Measurements from ENCODE around the gene SRPK1.
"Not testable (repeated sequence)": the region's sequence is repeated elsewhere in the genome, so short reads cannot be mapped to it uniquely, and the experiment has no call there.

SRPK1 gene

DNA sequence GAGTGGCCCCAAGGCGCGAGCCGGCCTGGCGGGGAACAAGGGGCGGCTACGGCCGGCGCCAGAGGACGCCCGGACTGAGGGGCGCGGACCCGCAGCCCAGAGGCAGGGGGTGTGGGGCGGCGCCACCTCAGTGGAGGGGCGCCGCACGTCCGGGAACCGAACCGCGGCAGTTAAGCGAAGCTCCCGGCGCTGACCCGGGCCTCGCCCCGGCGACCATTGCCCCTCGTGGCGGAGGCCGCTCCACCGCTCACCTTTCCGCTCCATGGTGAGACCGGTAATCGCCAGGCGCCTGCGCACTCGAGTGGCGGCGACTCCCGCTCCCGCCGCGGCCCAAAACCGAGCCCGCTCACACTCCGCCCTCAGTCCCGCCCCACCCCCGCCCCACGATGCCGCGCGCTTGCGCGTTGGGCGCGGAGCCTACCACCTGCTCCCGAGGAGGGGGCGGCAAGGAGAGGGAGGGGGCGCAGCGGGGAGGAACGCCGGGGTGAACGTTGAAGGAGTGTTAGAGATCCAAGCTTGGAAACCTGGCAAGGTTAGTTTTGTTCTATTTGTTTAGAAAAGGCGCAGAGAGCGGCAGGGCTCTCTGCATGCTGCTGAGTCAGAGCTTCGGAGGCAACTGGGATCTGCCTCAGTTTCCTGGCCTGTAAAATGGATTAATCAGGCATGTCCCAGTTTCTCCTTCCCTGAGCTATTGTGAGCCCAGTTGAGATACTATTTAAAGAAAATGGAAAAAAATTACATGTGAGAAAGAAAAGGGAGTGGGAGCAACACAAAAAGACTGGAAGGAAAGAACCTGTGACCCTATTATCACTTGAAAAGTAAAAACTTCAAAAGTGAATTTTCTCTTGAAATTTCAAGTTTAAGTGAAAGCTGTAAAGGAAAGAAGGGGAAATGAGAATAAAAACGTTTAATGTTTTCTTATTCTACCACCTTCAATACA is at the start of gene SRPK1:
TSS of gene SRPK1 (minus strand) at position 306 of the 940 bp plus-strand sequence. CDS start at position 264, 42 bp downstream.
- peak; percentile 77 to 78 for DNase-seq

- no peak for DNase-seq
These were observed 49.3 kb upstream of the SRPK1 start for GRCh38 chr6:35970181-35970580.

DNA sequence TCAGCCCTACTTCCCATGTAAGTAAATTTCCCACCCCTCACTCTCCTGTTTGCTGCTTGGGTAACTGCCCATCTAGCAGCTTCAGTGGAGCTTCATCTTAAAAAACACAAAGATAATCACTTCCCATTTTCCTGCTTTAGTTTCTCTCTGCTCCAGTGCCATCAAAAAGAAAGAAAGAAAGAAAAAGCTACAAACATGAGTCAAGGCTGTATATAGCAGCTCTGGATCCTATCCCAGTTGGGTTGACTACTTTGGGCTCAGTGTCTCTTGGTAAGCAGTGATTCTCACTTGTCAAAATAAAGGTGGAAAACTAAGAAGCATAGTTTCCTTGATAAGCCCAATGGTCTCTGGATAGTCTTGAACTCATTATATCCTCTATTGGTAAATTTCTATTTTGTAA is 48.7 kb upstream of the SRPK1 start:
- DNase-seq: no peak

DNA sequence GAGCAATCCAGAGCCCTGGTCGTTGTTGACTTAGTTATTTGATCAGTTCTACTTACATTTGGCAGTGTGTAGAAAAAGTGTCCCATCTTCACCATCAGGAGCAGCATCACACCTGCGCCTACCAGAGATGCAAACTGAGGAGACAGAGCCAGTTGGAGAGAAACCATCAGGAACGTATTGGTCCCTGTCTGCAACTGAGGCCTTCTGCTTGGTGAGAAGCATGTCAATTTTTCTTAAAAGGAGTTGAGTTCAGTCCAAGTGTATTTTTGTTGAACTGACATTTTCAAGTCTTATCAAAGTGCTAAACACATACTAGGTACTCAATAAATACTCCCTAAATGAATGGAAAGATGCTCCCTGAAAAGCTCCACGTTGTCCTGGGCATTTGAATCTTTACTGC is 47.9 kb upstream of the SRPK1 start:
- DNase-seq: no peak

DNA sequence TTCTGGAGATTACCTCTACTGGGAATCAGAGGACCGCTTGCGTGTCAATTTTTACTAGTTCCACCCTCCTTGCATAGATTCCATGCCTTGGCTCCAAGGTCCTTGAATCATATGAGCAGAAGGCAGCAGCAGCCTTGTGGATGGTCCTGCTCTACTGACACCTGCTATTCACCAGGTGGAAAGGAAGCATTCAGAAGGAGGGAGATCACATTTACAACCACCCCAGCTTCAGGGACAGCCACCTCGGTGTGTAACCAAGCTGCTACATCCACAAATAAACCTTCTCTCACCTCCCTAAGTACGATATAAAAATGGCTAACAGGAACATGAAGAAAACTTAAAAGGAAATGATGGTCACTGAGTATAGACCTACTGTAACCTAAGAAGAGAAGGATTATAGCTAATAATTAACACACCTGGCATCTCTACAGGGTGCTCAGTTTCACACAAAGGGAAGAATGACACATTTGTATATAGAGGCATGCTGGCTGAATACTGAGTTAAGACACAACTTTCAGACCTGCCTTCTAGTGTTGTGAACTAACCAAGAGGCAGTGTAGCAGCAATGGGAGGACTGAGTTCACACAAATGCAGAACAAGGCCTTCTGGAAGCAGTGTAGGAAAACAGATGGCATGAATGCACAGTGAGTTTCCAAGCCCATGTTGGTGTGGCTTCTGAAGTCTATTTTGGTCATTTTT is 46.3 kb upstream of the SRPK1 start:
- no peak for DNase-seq

- no peak for DNase-seq
These were observed 42.1 kb upstream of the SRPK1 start for GRCh38 chr6:35962779-35963560.

DNA sequence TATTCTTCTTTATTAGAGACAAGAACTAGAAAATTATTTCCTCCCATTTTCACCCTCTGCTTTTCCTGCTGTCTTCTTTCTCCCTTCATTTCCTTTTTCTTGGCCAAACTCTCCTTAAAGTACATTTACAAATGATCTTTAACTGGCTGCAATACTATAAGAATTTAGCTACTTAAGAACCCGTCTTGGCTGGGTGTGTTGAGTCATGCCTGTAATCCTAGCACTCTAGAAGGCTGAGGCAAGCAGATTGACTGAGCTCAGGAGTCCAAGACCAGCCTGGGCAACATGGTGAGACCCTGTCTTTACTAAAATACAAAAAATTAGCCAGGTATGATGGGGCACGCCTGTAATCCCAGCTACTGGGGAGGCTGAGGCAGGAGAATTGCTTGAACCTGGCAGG is 39.3 kb upstream of the SRPK1 start:
- no peak for DNase-seq

- no peak for DNase-seq
These were observed 35.1 kb upstream of the SRPK1 start for GRCh38 chr6:35955970-35956369.

DNA sequence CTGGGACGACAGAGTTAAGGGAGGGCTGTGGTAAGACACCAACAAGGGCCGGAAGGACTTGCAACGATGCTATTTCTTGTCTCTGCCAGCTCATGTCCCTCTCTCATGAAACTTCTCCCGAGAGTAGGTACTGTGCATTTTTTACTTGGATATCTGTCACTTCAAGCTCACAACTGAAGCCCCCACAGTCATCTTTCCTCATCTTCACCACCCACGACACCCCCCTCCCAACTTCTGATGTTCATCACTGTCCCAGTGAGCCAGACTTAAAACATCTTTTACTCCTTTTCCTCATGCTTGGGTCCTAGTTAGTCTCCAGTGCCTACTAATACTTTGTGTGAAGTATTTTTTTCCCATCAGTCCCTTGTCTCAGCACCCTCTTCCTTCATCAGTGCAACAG is 34.6 kb upstream of the SRPK1 start:
- no peak for DNase-seq

DNA sequence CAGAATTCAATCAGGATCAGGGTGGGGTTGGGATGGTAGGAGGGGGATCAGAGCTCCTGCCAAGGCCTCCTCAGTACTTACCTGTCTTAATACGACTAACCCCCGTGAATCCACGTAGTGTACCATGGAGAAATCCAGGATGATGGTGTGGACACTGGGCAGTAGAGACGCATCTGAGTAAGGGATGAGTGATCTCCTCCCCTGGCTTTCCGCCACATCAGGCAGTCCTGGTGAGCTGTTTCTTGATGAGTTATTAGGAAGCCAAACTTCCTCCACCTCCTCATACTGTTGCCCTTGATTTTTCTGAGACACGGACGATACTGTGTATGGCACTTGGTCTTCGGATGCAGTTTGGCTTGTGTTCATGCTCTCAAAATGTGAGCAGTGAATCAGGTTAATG is 34.2 kb upstream of the SRPK1 start:
- DNase-seq: no peak

GRCh38 chr6:35954333-35954732 is 33.4 kb upstream of the SRPK1 start:
- no peak for DNase-seq

- DNase-seq: no peak
These were observed 27.8 kb upstream of the SRPK1 start for GRCh38 chr6:35948725-35949124.

DNA sequence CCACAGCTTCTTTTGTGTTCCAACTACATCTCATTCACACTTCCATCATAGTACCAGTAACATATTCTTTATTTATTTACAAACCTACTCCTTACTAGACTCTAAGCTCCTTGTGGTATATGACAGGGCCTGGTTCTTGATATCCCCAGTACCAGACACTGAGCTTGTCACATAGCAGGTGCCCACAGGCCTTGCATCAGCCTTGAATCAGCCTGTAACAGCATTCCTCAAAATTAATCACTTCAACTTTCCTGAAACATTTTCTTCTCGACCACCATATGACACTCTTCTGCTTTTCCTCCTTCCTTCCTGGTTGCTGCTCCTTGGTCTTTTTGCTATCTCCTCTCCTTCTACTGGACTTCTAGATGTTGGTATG is 24.7 kb upstream of the SRPK1 start:
- DNase-seq: no peak

DNA sequence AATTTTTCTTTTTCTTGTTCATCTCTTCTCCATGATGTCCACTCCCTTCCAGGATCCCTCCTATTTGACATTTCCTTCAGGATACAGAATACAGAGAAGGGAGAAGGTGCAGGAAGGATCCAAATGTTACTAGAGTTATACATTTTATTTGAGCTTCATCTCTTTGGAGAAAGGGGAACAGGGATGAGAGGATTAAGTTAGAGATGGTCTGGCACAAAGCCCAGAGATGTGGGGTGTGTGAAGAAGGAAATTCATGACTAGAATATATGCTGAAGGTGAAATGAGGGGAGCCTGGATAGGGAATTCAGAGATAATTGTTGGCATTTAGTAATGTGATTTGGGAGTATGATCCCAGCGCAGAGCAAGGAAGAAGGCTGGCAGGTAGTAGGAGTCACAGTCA is 22.5 kb upstream of the SRPK1 start:
- DNase-seq: no peak

DNA sequence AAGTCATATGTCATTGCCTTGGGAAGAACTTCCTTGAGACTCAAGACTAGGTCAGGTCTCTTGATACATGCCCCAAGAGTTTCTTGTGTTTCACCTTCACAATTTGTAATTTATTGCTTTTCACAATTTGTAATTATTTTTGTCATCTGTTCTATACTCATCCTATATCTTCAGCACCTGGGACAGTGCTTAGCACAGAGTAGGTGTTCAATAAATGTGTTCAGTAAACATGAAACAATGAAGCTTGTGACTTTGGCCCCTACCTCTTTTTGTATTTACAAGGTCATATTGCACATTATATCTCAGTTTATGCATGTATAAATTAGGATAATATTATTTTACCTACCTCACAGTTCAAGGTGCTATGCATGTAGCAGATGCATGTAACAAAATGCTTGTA is 21.5 kb upstream of the SRPK1 start:
- DNase-seq: no peak

DNA sequence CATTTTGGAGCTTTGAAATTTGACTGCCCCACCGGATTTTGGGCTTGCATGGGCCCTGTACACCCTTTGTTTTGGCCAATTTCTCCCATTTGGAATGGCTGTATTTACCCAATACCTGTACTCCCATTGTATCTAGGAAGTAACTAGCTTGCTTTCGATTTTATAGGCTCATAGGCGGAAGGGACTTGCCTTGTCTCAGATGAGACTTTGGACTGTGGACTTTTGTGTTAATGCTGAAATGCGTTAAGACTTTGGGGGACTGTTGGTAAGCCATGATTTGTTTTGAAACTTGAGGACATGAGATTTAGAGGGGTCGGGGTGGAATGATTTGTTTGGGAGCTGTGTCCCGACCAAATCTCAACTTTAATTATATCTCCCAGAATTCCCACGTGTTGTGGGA is 20.3 kb upstream of the SRPK1 start:
- DNase-seq: not testable (repeated sequence)

DNA sequence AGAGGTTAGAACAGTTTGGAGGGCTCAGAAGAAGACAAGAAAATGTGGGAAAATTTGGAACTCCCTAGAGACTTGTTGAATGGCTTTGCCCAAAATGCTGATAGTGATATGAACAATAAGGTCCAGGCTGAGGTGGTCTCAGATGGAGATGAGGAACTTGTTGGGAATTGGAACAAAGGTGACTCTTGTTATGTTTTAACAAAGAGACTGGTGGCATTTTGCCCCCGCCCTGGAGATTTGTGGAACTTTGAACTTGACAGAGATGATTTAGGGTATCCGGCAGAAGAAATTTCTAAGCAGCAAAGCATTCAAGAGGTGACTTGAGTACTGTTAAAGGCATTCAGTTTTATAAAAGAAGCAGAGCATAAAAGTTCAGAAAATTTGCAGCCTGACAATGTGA is 19.1 kb upstream of the SRPK1 start:
- not testable (repeated sequence) for DNase-seq

- not testable (repeated sequence) for DNase-seq
These were observed 18.4 kb upstream of the SRPK1 start for GRCh38 chr6:35939259-35939658.

- DNase-seq: no peak
These were observed 15.9 kb upstream of the SRPK1 start for GRCh38 chr6:35936681-35937359.

DNA sequence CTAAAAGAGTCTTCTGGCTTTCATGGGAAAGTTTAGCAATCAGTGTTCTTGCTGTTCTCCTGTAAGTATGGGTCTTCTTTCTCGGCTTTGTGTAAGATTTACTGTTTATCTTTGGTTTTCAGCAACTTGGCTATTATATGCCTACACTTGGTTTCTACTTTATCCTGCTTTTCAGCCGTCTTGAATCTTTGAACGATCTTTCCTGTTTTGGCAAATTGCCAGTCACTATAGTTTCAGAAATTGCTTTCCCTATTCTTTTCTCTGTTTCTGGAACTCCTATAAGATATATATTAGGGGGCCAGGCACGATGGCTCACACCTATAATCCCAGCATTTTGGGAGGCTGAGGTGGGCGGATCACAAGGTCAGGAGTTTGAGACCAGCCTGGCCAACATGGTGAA is 14.6 kb upstream of the SRPK1 start:
- no peak for DNase-seq

- DNase-seq: no peak
These were observed 12.9 kb upstream of the SRPK1 start for GRCh38 chr6:35933844-35934243.

- DNase-seq: not testable (repeated sequence)
These were observed 11.0 kb upstream of the SRPK1 start for GRCh38 chr6:35931873-35932272.

GRCh38 chr6:35931120-35931561 is 10.2 kb upstream of the SRPK1 start:
- DNase-seq: no peak

All from NCI-H187 (cell line).